HEK293 (cell line): ENCODE data around the gene CRNKL1.
"Not testable (repeated sequence)": the region's sequence is repeated elsewhere in the genome, so short reads cannot be mapped to it uniquely, and the experiment has no call there.

ENCODE experiments used
- CTCF ChIA-PET: fragments of 350-600 bp; formaldehyde crosslinking; extraction: SDS; loops from one replicate; lab custom pipeline; 2021; ENCODE audit warnings: antibody characterized with exemption; lab: Yijun Ruan, JAX
- POLR2A ChIA-PET: fragments of 300-600 bp; formaldehyde crosslinking; extraction: SDS; loops from one replicate; lab custom pipeline; 2020; ENCODE audit warnings: antibody characterized with exemption, inconsistent platforms; lab: Yijun Ruan, JAX
- H3K27ac ChIP-seq: fragments of 200-500 bp; sonication (Bioruptor generic); 2 replicates; pipeline ENCODE4 v1.5.1; 2014; ENCODE audit warnings: low read depth, low read length, control low read depth, inconsistent platforms; ENCODE audit errors: extremely low read depth
- H3K36me3 ChIP-seq, 2 experiments: fragments of 200-500 bp in 1 of 2; sonication (Bioruptor generic) in 1 of 2; 1 replicate in 1 of 2; 2 replicates in 1 of 2; pipeline ENCODE4 v1.5.1; 2014 to 2017; ENCODE audit warnings: inconsistent platforms in 2 of 2, low read length in 2 of 2; ENCODE audit not compliant: control insufficient read depth in 2 of 2, insufficient read depth in 1 of 2
- H3K4me1 ChIP-seq: fragments of 200-500 bp; sonication (Bioruptor generic); 2 replicates; pipeline ENCODE4 v1.5.1; 2014; ENCODE audit warnings: mild to moderate bottlenecking, low read length, inconsistent platforms; ENCODE audit not compliant: control insufficient read depth, insufficient read depth
- H3K4me3 ChIP-seq: 2 replicates; pipeline ENCODE4 v1.5.1; 2011; ENCODE audit warnings: low read depth, mild to moderate bottlenecking, control low read depth, low read length, moderate library complexity
- H3K9me3 ChIP-seq: fragments of 200-500 bp; sonication (Bioruptor generic); 2 replicates; pipeline ENCODE4 v1.5.1; 2014; ENCODE audit warnings: low read depth, low read length, inconsistent platforms; ENCODE audit not compliant: control insufficient read depth, insufficient read depth
- GFI1B ChIP-seq: fragments of 450-650 bp; formaldehyde crosslinking; IDR thresholded peaks from 2 replicates; pipeline ENCODE4 v1.5.1; 2016; ENCODE audit warnings: missing biosample characterization, missing genetic modification characterization
- KLF9 ChIP-seq: fragments of 450-650 bp; formaldehyde crosslinking; IDR thresholded peaks from 2 replicates; pipeline ENCODE4 v1.5.1; 2016; ENCODE audit warnings: missing biosample characterization, missing genetic modification characterization, low read depth
- PRDM1 ChIP-seq: fragments of 450-650 bp; formaldehyde crosslinking; IDR thresholded peaks from 2 replicates; pipeline ENCODE4; 2016; ENCODE audit warnings: missing biosample characterization, missing genetic modification characterization
- ZBTB17 ChIP-seq: fragments of 450-650 bp; formaldehyde crosslinking; IDR thresholded peaks from 2 replicates; pipeline ENCODE4 v1.5.1; 2016; ENCODE audit warnings: missing biosample characterization, missing genetic modification characterization
- ZFHX2 ChIP-seq: fragments of 450-650 bp; formaldehyde crosslinking; conservative IDR thresholded peaks from 2 replicates; pipeline ENCODE4 v1.5.1; 2016; ENCODE audit warnings: missing biosample characterization, missing genetic modification characterization
- ZNF223 ChIP-seq: fragments of 450-650 bp; formaldehyde crosslinking; IDR thresholded peaks from 2 replicates; pipeline ENCODE4 v1.5.1; 2016; ENCODE audit warnings: missing biosample characterization, missing genetic modification characterization
- ZNF274 ChIP-seq, 2 experiments: fragments of 200-500 bp in 1 of 2; fragments of 450-650 bp in 1 of 2; sonication (Bioruptor generic) in 1 of 2; formaldehyde crosslinking in 1 of 2; IDR thresholded peaks; 2 replicates each; pipeline versions ENCODE4 v1.5.1 to v1.6.1; 2014 to 2016; ENCODE audit warnings: borderline replicate concordance in 1 of 2, inconsistent platforms in 1 of 2, low read length in 1 of 2, missing biosample characterization in 1 of 2, missing genetic modification characterization in 1 of 2
- ZNF292 ChIP-seq: fragments of 450-650 bp; formaldehyde crosslinking; IDR thresholded peaks from 2 replicates; pipeline ENCODE4 v1.5.1; 2016; ENCODE audit warnings: low read depth, missing biosample characterization, missing genetic modification characterization, borderline replicate concordance
- ZNF391 ChIP-seq: fragments of 450-650 bp; formaldehyde crosslinking; IDR thresholded peaks from 2 replicates; pipeline ENCODE4 v1.5.1; 2016; ENCODE audit warnings: low read depth, missing biosample characterization, missing genetic modification characterization, borderline replicate concordance
- ZNF426 ChIP-seq: fragments of 450-650 bp; formaldehyde crosslinking; IDR thresholded peaks from 2 replicates; pipeline ENCODE4 v1.5.1; 2017; ENCODE audit warnings: missing biosample characterization, missing genetic modification characterization, mild to moderate bottlenecking, inconsistent platforms, moderate library complexity
- ZNF521 ChIP-seq: fragments of 450-650 bp; formaldehyde crosslinking; IDR thresholded peaks from 2 replicates; pipeline ENCODE4 v1.5.1; 2017; ENCODE audit warnings: missing biosample characterization, mild to moderate bottlenecking, missing genetic modification characterization
- ZNF549 ChIP-seq: fragments of 450-650 bp; IDR thresholded peaks from 2 replicates; pipeline ENCODE4 v1.5.1; 2018; ENCODE audit warnings: missing biosample characterization, missing genetic modification characterization, mild to moderate bottlenecking, inconsistent platforms, moderate library complexity
- ZNF629 ChIP-seq: fragments of 450-650 bp; formaldehyde crosslinking; IDR thresholded peaks from 2 replicates; pipeline ENCODE4 v1.5.1; 2017; ENCODE audit warnings: missing biosample characterization, missing genetic modification characterization
- ZNF785 ChIP-seq: fragments of 450-650 bp; formaldehyde crosslinking; IDR thresholded peaks from 2 replicates; pipeline ENCODE4 v1.5.1; 2016; ENCODE audit warnings: missing biosample characterization, missing genetic modification characterization
- TF ChIP-seq, protein P1 (sequence below): fragments of 450-650 bp; formaldehyde crosslinking; IDR thresholded peaks from 2 replicates; pipeline ENCODE4; 2016; ENCODE audit warnings: missing biosample characterization, missing genetic modification characterization
- TF ChIP-seq, protein P2 (sequence below): fragments of 450-650 bp; formaldehyde crosslinking; IDR thresholded peaks from 2 replicates; pipeline ENCODE4 v1.5.1; 2017; ENCODE audit warnings: missing biosample characterization, missing genetic modification characterization
- TF ChIP-seq, protein P3 (sequence below): fragments of 450-650 bp; formaldehyde crosslinking; IDR thresholded peaks from 2 replicates; pipeline ENCODE4 v1.5.1; 2016; ENCODE audit warnings: missing biosample characterization, missing genetic modification characterization

The CRNKL1 gene

DNA sequence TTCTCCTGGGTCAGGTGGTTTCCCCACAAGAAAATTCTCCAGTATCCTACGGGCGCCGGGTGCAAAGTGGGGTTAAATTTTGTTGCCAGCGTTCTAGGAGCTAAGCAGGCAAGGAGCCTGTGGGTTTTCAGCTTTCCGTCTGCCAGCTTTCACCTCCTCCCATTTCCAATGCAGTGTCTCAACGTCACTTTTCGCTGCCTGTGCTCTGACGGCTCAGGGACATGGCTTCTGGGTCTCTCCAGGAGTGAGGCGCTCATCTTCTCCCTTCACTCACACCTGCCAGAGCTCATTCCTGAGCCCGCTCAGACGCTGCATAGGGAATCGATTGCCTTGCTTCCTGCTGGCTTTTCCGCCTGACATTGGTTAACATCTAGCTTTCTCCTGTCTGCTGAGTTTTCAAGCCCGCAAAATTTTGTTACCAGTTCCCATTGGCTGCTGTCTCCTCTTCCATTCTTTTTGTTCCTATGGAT, 42.4 kb downstream of the CRNKL1 start:
- no peaks in the 10 kb centered on the region for H3K36me3 ChIP-seq
- no peak overlapping the region for H3K4me3 ChIP-seq
- ChIA-PET POLR2A (no interaction called here), CTCF (interaction anchor here (0.7 to 1.1 kb wide), 4 partner anchors 34 to 317 kb away, joined by 3 to 5 read pairs (median 4); no protein-coding TSS in a partner anchor)
- no peak overlapping the region for H3K27ac ChIP-seq
- H3K9me3 ChIP-seq = no peaks in the 10 kb centered on the region
- TF ChIP-seq ZNF391 (tag by site-specific recombination) (no peak), KLF9 (tag by site-specific recombination) (no peak), ZNF292 (tag by site-specific recombination) (no peak), PRDM1 (tag by site-specific recombination) (0 out of 2 replicates have a peak, but pooled peaks have one; percentile 21), ZNF521 (no peak), ZNF223 (tag by site-specific recombination) (no peak), ZNF629 (no peak), GFI1B (tag by site-specific recombination) (no peak), ZNF426 (tag by site-specific recombination) (no peak), ZBTB17 (tag by site-specific recombination) (peak; percentile 50), ZNF785 (tag by site-specific recombination) (no peak), ZNF549 (tag by site-specific recombination) (no peak), ZNF274 (IDR thresholded peaks at IDR 0.05; ENCODE audit: low read length) (no peak), ZNF274 (tag by site-specific recombination; IDR thresholded peaks at IDR 0.05; ENCODE audit: borderline replicate concordance) (no peak)
- TF ChIP-seq, protein P1, sequence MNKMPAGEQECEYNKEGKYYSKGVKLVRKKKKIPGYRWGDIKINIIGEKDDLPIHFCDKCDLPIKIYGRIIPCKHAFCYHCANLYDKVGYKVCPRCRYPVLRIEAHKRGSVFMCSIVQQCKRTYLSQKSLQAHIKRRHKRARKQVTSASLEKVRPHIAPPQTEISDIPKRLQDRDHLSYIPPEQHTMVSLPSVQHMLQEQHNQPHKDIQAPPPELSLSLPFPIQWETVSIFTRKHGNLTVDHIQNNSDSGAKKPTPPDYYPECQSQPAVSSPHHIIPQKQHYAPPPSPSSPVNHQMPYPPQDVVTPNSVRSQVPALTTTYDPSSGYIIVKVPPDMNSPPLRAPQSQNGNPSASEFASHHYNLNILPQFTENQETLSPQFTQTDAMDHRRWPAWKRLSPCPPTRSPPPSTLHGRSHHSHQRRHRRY = no peak
- TF ChIP-seq, protein P2, sequence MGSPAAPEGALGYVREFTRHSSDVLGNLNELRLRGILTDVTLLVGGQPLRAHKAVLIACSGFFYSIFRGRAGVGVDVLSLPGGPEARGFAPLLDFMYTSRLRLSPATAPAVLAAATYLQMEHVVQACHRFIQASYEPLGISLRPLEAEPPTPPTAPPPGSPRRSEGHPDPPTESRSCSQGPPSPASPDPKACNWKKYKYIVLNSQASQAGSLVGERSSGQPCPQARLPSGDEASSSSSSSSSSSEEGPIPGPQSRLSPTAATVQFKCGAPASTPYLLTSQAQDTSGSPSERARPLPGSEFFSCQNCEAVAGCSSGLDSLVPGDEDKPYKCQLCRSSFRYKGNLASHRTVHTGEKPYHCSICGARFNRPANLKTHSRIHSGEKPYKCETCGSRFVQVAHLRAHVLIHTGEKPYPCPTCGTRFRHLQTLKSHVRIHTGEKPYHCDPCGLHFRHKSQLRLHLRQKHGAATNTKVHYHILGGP (tag by site-specific recombination) = no peak
- peaks cover 7% of the 10 kb centered on the region; the same call in 1 of the 2 replicates for H3K4me1 ChIP-seq

DNA sequence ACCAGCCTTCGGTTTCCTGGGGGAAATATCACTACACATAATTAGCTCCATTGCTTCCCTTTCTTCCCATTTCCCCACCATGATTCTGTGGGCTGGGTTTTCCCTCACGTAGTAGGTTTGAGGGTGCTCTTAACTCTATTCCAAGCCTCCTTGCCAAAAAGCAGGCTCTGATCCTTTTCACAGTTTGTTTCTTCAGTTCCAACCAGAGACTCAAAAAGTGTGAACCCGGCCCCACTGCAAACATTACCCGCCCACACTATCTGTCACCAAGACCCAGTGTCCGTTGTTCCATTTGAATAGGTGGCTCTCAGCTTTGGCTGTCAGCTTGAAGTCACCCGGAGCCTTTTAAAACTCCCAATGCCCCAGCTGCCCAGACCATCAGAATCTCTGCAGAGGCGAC, 46.9 kb downstream of the CRNKL1 start:
- TF ChIP-seq, protein P3, sequence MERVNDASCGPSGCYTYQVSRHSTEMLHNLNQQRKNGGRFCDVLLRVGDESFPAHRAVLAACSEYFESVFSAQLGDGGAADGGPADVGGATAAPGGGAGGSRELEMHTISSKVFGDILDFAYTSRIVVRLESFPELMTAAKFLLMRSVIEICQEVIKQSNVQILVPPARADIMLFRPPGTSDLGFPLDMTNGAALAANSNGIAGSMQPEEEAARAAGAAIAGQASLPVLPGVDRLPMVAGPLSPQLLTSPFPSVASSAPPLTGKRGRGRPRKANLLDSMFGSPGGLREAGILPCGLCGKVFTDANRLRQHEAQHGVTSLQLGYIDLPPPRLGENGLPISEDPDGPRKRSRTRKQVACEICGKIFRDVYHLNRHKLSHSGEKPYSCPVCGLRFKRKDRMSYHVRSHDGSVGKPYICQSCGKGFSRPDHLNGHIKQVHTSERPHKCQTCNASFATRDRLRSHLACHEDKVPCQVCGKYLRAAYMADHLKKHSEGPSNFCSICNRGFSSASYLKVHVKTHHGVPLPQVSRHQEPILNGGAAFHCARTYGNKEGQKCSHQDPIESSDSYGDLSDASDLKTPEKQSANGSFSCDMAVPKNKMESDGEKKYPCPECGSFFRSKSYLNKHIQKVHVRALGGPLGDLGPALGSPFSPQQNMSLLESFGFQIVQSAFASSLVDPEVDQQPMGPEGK = no peak
- TF ChIP-seq ZFHX2 (tag by site-specific recombination) = 0 out of 2 replicates have a peak, but pooled peaks have one; percentile 19
- H3K9me3 ChIP-seq = no peaks in the 10 kb centered on the region
- peaks cover 0 to 3% of the 10 kb centered on the region in 2 experiments; a peak in 1 of 3 replicates for H3K36me3 ChIP-seq
- peaks cover 24% of the 10 kb centered on the region; the same call in 1 of the 2 replicates for H3K4me1 ChIP-seq
- POLR2A ChIA-PET = interaction anchor here (0.9 kb wide), 1 partner anchor 30 kb away, joined by 3 read pairs; no protein-coding TSS in a partner anchor
- CTCF ChIA-PET = interaction anchor here (1.2 kb wide), 1 partner anchor 179 kb away, joined by 4 read pairs; no protein-coding TSS in a partner anchor
- H3K4me3 ChIP-seq = no peak overlapping the region
- no peak overlapping the region for H3K27ac ChIP-seq

DNA sequence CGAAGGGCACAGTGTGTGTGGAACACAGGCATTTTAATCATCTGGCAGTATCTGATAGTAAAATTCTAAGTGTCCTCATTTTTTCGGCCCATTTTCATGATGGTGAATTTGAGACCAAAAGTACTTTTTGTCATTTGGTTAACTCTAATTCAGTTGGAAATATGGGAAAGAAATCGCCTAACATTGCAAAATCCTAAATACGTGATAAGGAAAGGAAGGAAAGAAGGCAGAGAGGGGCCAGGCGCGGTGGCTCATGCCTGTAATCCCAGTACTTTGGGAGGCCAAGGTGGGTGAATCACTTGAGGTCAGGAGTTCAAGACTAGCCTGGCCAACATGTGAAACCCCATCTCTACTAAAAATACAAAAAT, 48.3 kb downstream of the CRNKL1 start:
- H3K9me3 ChIP-seq = not testable (repeated sequence)
- CTCF ChIA-PET = interaction anchor here (2.0 kb wide), 1 partner anchor 13 kb away, joined by 4 read pairs; the partner anchor contains the start of gene NAA20
- POLR2A ChIA-PET = interaction anchor here (0.6 kb wide), 2 partner anchors 12 to 27 kb away, joined by 4 to 6 read pairs; no protein-coding TSS in a partner anchor

More for the DNA sequence above, 48.3 kb downstream of the CRNKL1 start:
- H3K4me1 ChIP-seq = peaks cover 23% of the 10 kb centered on the region
- H3K36me3 ChIP-seq, H3K27ac ChIP-seq, H3K4me3 ChIP-seq: not testable (repeated sequence)
